ENCODE measurements around the gene RSRC1.
"Not testable (repeated sequence)": the region's sequence is repeated elsewhere in the genome, so short reads cannot be mapped to it uniquely, and the experiment has no call there.

The RSRC1 gene

DNA sequence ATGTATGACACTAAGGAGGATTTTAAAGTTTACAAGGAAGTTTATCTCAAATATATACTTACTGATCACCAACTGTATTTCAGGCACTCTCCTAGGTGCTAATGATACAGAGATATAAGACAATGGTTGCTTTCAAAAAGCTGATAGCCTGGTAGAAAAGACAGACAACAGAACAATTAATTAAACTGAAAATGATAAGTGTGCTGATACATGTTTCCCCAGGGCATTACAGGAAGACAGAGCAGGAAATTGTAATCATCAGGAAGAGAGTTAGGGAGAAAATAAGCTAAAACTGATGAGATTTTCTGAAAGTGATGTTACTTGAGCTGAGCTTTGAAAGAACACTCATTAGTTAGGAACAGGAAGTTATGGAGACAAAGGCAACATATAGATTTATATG is 229.7 kb downstream of the RSRC1 start:
- H3K9me2 ChIP-seq (replicated peaks; ENCODE audit: control insufficient read depth, low read length) = no peaks in the 10 kb centered on the region
- TF ChIP-seq EZH2phosphoT487 (IDR thresholded peaks at IDR 0.05; ENCODE audit: borderline replicate concordance, low read length) (no peak), CTCF (IDR thresholded peaks at IDR 0.05; ENCODE audit: low read depth, low read length, poor library complexity, severe bottlenecking) (no peak)
- no peaks in the 10 kb centered on the region for H3K79me2 ChIP-seq (ENCODE audit: control insufficient read depth, low read length)
- H4K20me1 ChIP-seq (ENCODE audit: control insufficient read depth, insufficient read depth, low read depth, low read length) = no peaks in the 10 kb centered on the region
- H3F3A ChIP-seq (ENCODE audit: control insufficient read depth, insufficient read depth) = no peaks in the 10 kb centered on the region
- no peaks in the 10 kb centered on the region for H3K27me3 ChIP-seq (ENCODE audit: control insufficient read depth, low read length)
- H3K27ac ChIP-seq (ENCODE audit: low read depth, low read length) = no peak overlapping the region
- no peaks in the 10 kb centered on the region for H3K4me1 ChIP-seq (ENCODE audit: control insufficient read depth, low read length)
- H3K4me2 ChIP-seq (ENCODE audit: low read length) = no peak overlapping the region
- H3K36me3 ChIP-seq (ENCODE audit: control insufficient read depth, low read length) = 0 out of 2 replicates have a peak, but pooled peaks cover 2% of the 10 kb centered on the region
- H3K4me3 ChIP-seq (ENCODE audit: low read length) = no peak overlapping the region
- H3K9me3 ChIP-seq (ENCODE audit: control insufficient read depth, insufficient read depth, low read length) = peaks cover 8% of the 10 kb centered on the region; the same call in 1 of the 2 replicates

DNA sequence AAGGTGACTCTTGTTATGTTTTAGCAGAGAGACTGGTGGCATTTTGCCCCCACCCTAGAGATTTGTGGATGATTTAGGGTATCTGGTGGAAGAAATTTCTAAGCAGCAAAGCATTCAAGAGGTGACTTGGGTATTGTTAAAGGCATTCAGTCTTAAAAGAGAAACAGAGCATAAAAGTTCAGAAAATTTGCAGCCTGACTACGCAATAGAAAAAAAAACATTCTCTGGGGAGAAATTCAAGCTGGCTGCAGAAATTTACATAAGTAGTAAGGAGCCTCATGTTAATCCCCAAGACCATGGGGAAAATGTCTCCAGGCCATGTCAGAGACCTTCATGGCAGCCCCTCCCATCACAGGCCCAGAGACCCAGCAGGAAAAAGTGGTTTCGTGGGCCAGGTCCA is 231.1 kb downstream of the RSRC1 start:
- not testable (repeated sequence) for H3K9me2 ChIP-seq (replicated peaks; ENCODE audit: control insufficient read depth, low read length); H3K27ac ChIP-seq (ENCODE audit: low read depth, low read length); H3K36me3 ChIP-seq (ENCODE audit: control insufficient read depth, low read length); H3F3A ChIP-seq (ENCODE audit: control insufficient read depth, insufficient read depth); H3K4me2 ChIP-seq (ENCODE audit: low read length); H4K20me1 ChIP-seq (ENCODE audit: control insufficient read depth, insufficient read depth, low read depth, low read length); H3K79me2 ChIP-seq (ENCODE audit: control insufficient read depth, low read length); H3K9me3 ChIP-seq (ENCODE audit: control insufficient read depth, insufficient read depth, low read length); H3K27me3 ChIP-seq (ENCODE audit: control insufficient read depth, low read length); H3K4me3 ChIP-seq (ENCODE audit: low read length); H3K4me1 ChIP-seq (ENCODE audit: control insufficient read depth, low read length)

- H3K9me3 ChIP-seq (ENCODE audit: control insufficient read depth, insufficient read depth, low read length) = 0 out of 2 replicates have a peak, but pooled peaks cover 4% of the 10 kb centered on the region
- no peaks in the 10 kb centered on the region for H3K9me2 ChIP-seq (replicated peaks; ENCODE audit: control insufficient read depth, low read length)
- H3K4me3 ChIP-seq (ENCODE audit: low read length) = no peak overlapping the region
- no peak for TF ChIP-seq EZH2phosphoT487 (IDR thresholded peaks at IDR 0.05; ENCODE audit: borderline replicate concordance, low read length)
- TF ChIP-seq CTCF (IDR thresholded peaks at IDR 0.05; ENCODE audit: low read depth, low read length, poor library complexity, severe bottlenecking) = no peak
- H3K27ac ChIP-seq (ENCODE audit: low read depth, low read length) = no peak overlapping the region
- H3F3A ChIP-seq (ENCODE audit: control insufficient read depth, insufficient read depth) = peaks cover 19% of the 10 kb centered on the region
- peaks cover 41% of the 10 kb centered on the region for H3K4me1 ChIP-seq (ENCODE audit: control insufficient read depth, low read length)
- no peaks in the 10 kb centered on the region for H4K20me1 ChIP-seq (ENCODE audit: control insufficient read depth, insufficient read depth, low read depth, low read length)
- H3K27me3 ChIP-seq (ENCODE audit: control insufficient read depth, low read length) = no peaks in the 10 kb centered on the region
- H3K79me2 ChIP-seq (ENCODE audit: control insufficient read depth, low read length) = peaks cover 12% of the 10 kb centered on the region
- peaks cover 8% of the 10 kb centered on the region for H3K36me3 ChIP-seq (ENCODE audit: control insufficient read depth, low read length)
- H3K4me2 ChIP-seq (ENCODE audit: low read length) = no peak overlapping the region
Measured at GRCh38 chr3:158347966-158348365, 238.1 kb downstream of the RSRC1 start.

- H3K4me1 ChIP-seq (ENCODE audit: control insufficient read depth, low read length) = peaks cover 68% of the 10 kb centered on the region
- H3K27ac ChIP-seq (ENCODE audit: low read depth, low read length) = peak overlapping the region; percentile 95
- H3F3A ChIP-seq (ENCODE audit: control insufficient read depth, insufficient read depth) = peaks cover 33% of the 10 kb centered on the region
Measured at GRCh38 chr3:158350971-158351370, 241.1 kb downstream of the RSRC1 start.

More at GRCh38 chr3:158350971-158351370, 241.1 kb downstream of the RSRC1 start:
- H3K4me3 ChIP-seq (ENCODE audit: low read length) = peak overlapping the region; percentile 68
- H4K20me1 ChIP-seq (ENCODE audit: control insufficient read depth, insufficient read depth, low read depth, low read length) = no peaks in the 10 kb centered on the region
- no peaks in the 10 kb centered on the region for H3K9me2 ChIP-seq (replicated peaks; ENCODE audit: control insufficient read depth, low read length)
- H3K27me3 ChIP-seq (ENCODE audit: control insufficient read depth, low read length) = no peaks in the 10 kb centered on the region
- peak overlapping the region; percentile 81 for H3K4me2 ChIP-seq (ENCODE audit: low read length)
- no peak for TF ChIP-seq CTCF (IDR thresholded peaks at IDR 0.05; ENCODE audit: low read depth, low read length, poor library complexity, severe bottlenecking)
- no peak for TF ChIP-seq EZH2phosphoT487 (IDR thresholded peaks at IDR 0.05; ENCODE audit: borderline replicate concordance, low read length)
- H3K36me3 ChIP-seq (ENCODE audit: control insufficient read depth, low read length) = peaks cover 23% of the 10 kb centered on the region
- 0 out of 2 replicates have a peak, but pooled peaks cover 4% of the 10 kb centered on the region for H3K9me3 ChIP-seq (ENCODE audit: control insufficient read depth, insufficient read depth, low read length)
- peaks cover 26% of the 10 kb centered on the region for H3K79me2 ChIP-seq (ENCODE audit: control insufficient read depth, low read length)

Measured in DOHH2 (cell line).